ENCODE results near the gene USP25. TPM values are rescaled to one million over a fixed set of nuclear protein-coding genes. Genes with fewer than 3 reads are reported as not detected.

USP25 gene
- polyA plus RNA-seq, 1 donor (not counting 4 experiments of a cell fraction or from before 2014, with no cell fraction given): 17.8 TPM

- dilution Hi-C loops (cut with MboI; ENCODE audit: extremely low pct_ligation_motif_present, low sequenced_read_pairs): no loop called here
- no peak overlapping the region for H3K4me3 ChIP-seq (ENCODE audit: control insufficient read depth in 2 of 3, extremely low read depth in 1 of 3, insufficient read depth in 2 of 3, low read depth in 1 of 3, low read length in 3 of 3)
These were observed 34.5 kb upstream of the USP25 start for GRCh38 chr21:15695241-15695640.

GRCh38 chr21:15701830-15702229 lies 28.0 kb upstream of the USP25 start:
- no peak for DNase-seq (ENCODE audit: low read depth, low spot score)
- Histone ChIP-seq H3K4me3 (ENCODE audit: control insufficient read depth in 2 of 3, extremely low read depth in 1 of 3, insufficient read depth in 2 of 3, low read depth in 1 of 3, low read length in 3 of 3) (no peak overlapping the region), H3K9ac (ENCODE audit: control insufficient read depth, extremely low read depth, insufficient read depth, low read length) (no peak overlapping the region), H3K27me3 (ENCODE audit: control insufficient read depth, extremely low read depth, insufficient read depth, low read length) (no peaks in the 10 kb centered on the region), H3K27ac (ENCODE audit: control insufficient read depth, insufficient read depth, low read length) (no peak overlapping the region), H2AFZ (ENCODE audit: control insufficient read depth, low read length) (no peak overlapping the region), H3K36me3 (ENCODE audit: control insufficient read depth in 2 of 2, extremely low read depth in 1 of 2, insufficient read depth in 2 of 2, low read length in 2 of 2) (no peaks in the 10 kb centered on the region), H3K9me1 (ENCODE audit: control insufficient read depth, extremely low read depth, insufficient read depth, low read length) (no peaks in the 10 kb centered on the region), H3K9me3 (ENCODE audit: control insufficient read depth, low read depth, low read length) (no peaks in the 10 kb centered on the region), H3K79me2 (ENCODE audit: control insufficient read depth, insufficient read depth, low read length) (no peaks in the 10 kb centered on the region), H3K4me2 (ENCODE audit: control insufficient read depth, extremely low read depth, insufficient read depth, low read depth, low read length) (no peak overlapping the region), H4K20me1 (ENCODE audit: control insufficient read depth, extremely low read depth, insufficient read depth, low read length) (no peaks in the 10 kb centered on the region), H3K4me1 (ENCODE audit: control insufficient read depth, extremely low read depth, insufficient read depth, low read length) (peaks cover 3% of the 10 kb centered on the region)
- TF ChIP-seq CTCF (optimal IDR thresholded peaks at IDR 0.05 in 1 of 3, IDR thresholded peaks at IDR 0.05 in 1 of 3, conservative IDR thresholded peaks at IDR 0.05 in 1 of 3; ENCODE audit: extremely low read depth in 1 of 3, insufficient read depth in 2 of 3, low read length in 3 of 3) (no peak), EZH2 (IDR thresholded peaks at IDR 0.05; ENCODE audit: low read length) (no peak)
- dilution Hi-C loops (cut with MboI; ENCODE audit: extremely low pct_ligation_motif_present, low sequenced_read_pairs): no loop called here
- no peak for FAIRE-seq

More at GRCh38 chr21:15695241-15695640, 34.5 kb upstream of the USP25 start:
- FAIRE-seq: no peak
- no peaks in the 10 kb centered on the region for H4K20me1 ChIP-seq (ENCODE audit: control insufficient read depth, extremely low read depth, insufficient read depth, low read length)
- no peak overlapping the region for H2AFZ ChIP-seq (ENCODE audit: control insufficient read depth, low read length)
- no peak overlapping the region for H3K9ac ChIP-seq (ENCODE audit: control insufficient read depth, extremely low read depth, insufficient read depth, low read length)
- H3K4me2 ChIP-seq (ENCODE audit: control insufficient read depth, extremely low read depth, insufficient read depth, low read depth, low read length): no peak overlapping the region
- TF ChIP-seq CTCF (optimal IDR thresholded peaks at IDR 0.05 in 1 of 3, IDR thresholded peaks at IDR 0.05 in 1 of 3, conservative IDR thresholded peaks at IDR 0.05 in 1 of 3; ENCODE audit: extremely low read depth in 1 of 3, insufficient read depth in 2 of 3, low read length in 3 of 3) (no peak), EZH2 (IDR thresholded peaks at IDR 0.05; ENCODE audit: low read length) (no peak)
- H3K9me1 ChIP-seq (ENCODE audit: control insufficient read depth, extremely low read depth, insufficient read depth, low read length): no peaks in the 10 kb centered on the region
- no peaks in the 10 kb centered on the region for H3K27me3 ChIP-seq (ENCODE audit: control insufficient read depth, extremely low read depth, insufficient read depth, low read length)
- no peaks in the 10 kb centered on the region for H3K4me1 ChIP-seq (ENCODE audit: control insufficient read depth, extremely low read depth, insufficient read depth, low read length)
- no peak for DNase-seq (ENCODE audit: low read depth, low spot score)
- no peaks in the 10 kb centered on the region for H3K9me3 ChIP-seq (ENCODE audit: control insufficient read depth, low read depth, low read length)
- no peak overlapping the region for H3K27ac ChIP-seq (ENCODE audit: control insufficient read depth, insufficient read depth, low read length)
- no peaks in the 10 kb centered on the region for H3K79me2 ChIP-seq (ENCODE audit: control insufficient read depth, insufficient read depth, low read length)
- H3K36me3 ChIP-seq (ENCODE audit: control insufficient read depth in 2 of 2, extremely low read depth in 1 of 2, insufficient read depth in 2 of 2, low read length in 2 of 2): no peaks in the 10 kb centered on the region
